Fibroblast of skin of abdomen (primary cell): ENCODE data around the gene TPRA1.

Experiments used
- DNase-seq: peaks from one replicate; pipeline ENCODE4 v3.0.0-alpha.2; 2013

TPRA1 gene

GRCh38 chr3:127589600-127590281 is 792 bp downstream of the TPRA1 start:
- no peak for DNase-seq

GRCh38 chr3:127588806-127589577 is 1.5 kb downstream of the TPRA1 start:
- peak; percentile 68 for DNase-seq

GRCh38 chr3:127587876-127588275 is 2.7 kb downstream of the TPRA1 start:
- no peak for DNase-seq

GRCh38 chr3:127585813-127586413 is 4.6 kb downstream of the TPRA1 start:
- DNase-seq: no peak

- DNase-seq: no peak
Observed at GRCh38 chr3:127585163-127585812, 5.2 kb downstream of the TPRA1 start.

GRCh38 chr3:127584734-127585133 is 5.8 kb downstream of the TPRA1 start:
- DNase-seq: no peak

- DNase-seq: no peak
Observed at GRCh38 chr3:127580327-127581060, 10.0 kb downstream of the TPRA1 start.

- DNase-seq: no peak
Observed at GRCh38 chr3:127578802-127579201, 11.7 kb downstream of the TPRA1 start.

- no peak for DNase-seq
Observed at GRCh38 chr3:127578168-127578567, 12.4 kb downstream of the TPRA1 start.

GRCh38 chr3:127577448-127577847 is 13.1 kb downstream of the TPRA1 start:
- no peak for DNase-seq

GRCh38 chr3:127574880-127575878 is 15.4 kb downstream of the TPRA1 start:
- DNase-seq: peak; percentile 90

- DNase-seq: no peak
Observed at GRCh38 chr3:127573912-127574311, 16.6 kb downstream of the TPRA1 start.

- DNase-seq: no peak
Observed at GRCh38 chr3:127573401-127573800, 17.1 kb downstream of the TPRA1 start.

- DNase-seq: no peak
Observed at GRCh38 chr3:127572735-127573134, 17.8 kb downstream of the TPRA1 start.

GRCh38 chr3:127572186-127572585 is 18.3 kb downstream of the TPRA1 start:
- no peak for DNase-seq

- DNase-seq: no peak
Observed at GRCh38 chr3:127570520-127570919, 20.0 kb downstream of the TPRA1 start.

GRCh38 chr3:127569160-127569559 is 21.4 kb downstream of the TPRA1 start:
- DNase-seq: no peak

- DNase-seq: no peak
Observed at GRCh38 chr3:127568586-127568985, 21.9 kb downstream of the TPRA1 start.

GRCh38 chr3:127566833-127567232 is 23.7 kb downstream of the TPRA1 start:
- DNase-seq: no peak

- DNase-seq: no peak
Observed at GRCh38 chr3:127565711-127566110, 24.8 kb downstream of the TPRA1 start.
